SK-N-SH treated with all-trans-retinoic acid at 6 μM for 48 hours (cell line): Measurements from ENCODE around the gene SLAMF8.
A peak's percentile ranks its signal among the peaks of the same experiment; 100 is the strongest.

Experiments used
- ATAC-seq: fragments of 200-7000 bp; cut with Tn5 transposase; 3 replicates; pipeline ENCODE4 v1.9.1; 2020; ENCODE audit warnings: mild to moderate bottlenecking, moderate library complexity
- ARNTL ChIP-seq: fragments of 450-650 bp; formaldehyde crosslinking; IDR thresholded peaks from 2 replicates; pipeline ENCODE4 v1.5.0; 2020; ENCODE audit warnings: low read depth, mild to moderate bottlenecking, moderate library complexity, borderline replicate concordance
- BACH2 ChIP-seq: fragments of 250-450 bp; sonication (Bioruptor Pico); IDR thresholded peaks from 2 replicates; pipeline ENCODE4 v1.9.0; 2021; ENCODE audit warnings: mild to moderate bottlenecking, borderline replicate concordance
- CREB5 ChIP-seq: fragments of 250-450 bp; sonication (Bioruptor Pico); IDR thresholded peaks from 2 replicates; pipeline ENCODE4 v1.5.1; 2020; ENCODE audit warnings: low read depth, mild to moderate bottlenecking, moderate library complexity
- CSDC2 ChIP-seq: fragments of 250-450 bp; sonication (Bioruptor Pico); IDR thresholded peaks from 2 replicates; pipeline ENCODE4 v1.5.0; 2020; ENCODE audit warnings: mild to moderate bottlenecking, moderate library complexity
- ESRRG ChIP-seq: fragments of 250-450 bp; sonication (Bioruptor Pico); IDR thresholded peaks from 2 replicates; pipeline ENCODE4 v1.6.1; 2021; ENCODE audit warnings: mild to moderate bottlenecking
- GLIS3 ChIP-seq: fragments of 250-450 bp; sonication (Bioruptor Pico); IDR thresholded peaks from 2 replicates; pipeline ENCODE4 v1.5.0; 2020; ENCODE audit warnings: mild to moderate bottlenecking, moderate library complexity
- ISL1 ChIP-seq: fragments of 250-450 bp; sonication (Bioruptor Pico); IDR thresholded peaks from 2 replicates; pipeline ENCODE4 v2.1.2; 2022; ENCODE audit warnings: mild to moderate bottlenecking, moderate library complexity
- OSR1 ChIP-seq: fragments of 250-450 bp; sonication (Bioruptor Pico); IDR thresholded peaks from 2 replicates; pipeline ENCODE4 v1.8.0; 2022; ENCODE audit warnings: moderate library complexity, mild to moderate bottlenecking, inconsistent platforms
- PATZ1 ChIP-seq: fragments of 250-450 bp; sonication (Bioruptor Pico); IDR thresholded peaks from 2 replicates; pipeline ENCODE4 v1.8.0; 2020; ENCODE audit warnings: mild to moderate bottlenecking, moderate library complexity, borderline replicate concordance
- PPARA ChIP-seq: fragments of 250-450 bp; sonication (Bioruptor Pico); IDR thresholded peaks from 2 replicates; pipeline ENCODE4 v1.5.0; 2020; ENCODE audit warnings: mild to moderate bottlenecking, borderline replicate concordance
- SNAI2 ChIP-seq: fragments of 250-450 bp; sonication (Bioruptor Pico); IDR thresholded peaks from 2 replicates; pipeline ENCODE4 v1.5.0; 2020; ENCODE audit warnings: mild to moderate bottlenecking, moderate library complexity
- TCF4 ChIP-seq: fragments of 250-450 bp; sonication (Bioruptor Pico); IDR thresholded peaks from 2 replicates; pipeline ENCODE4 v1.8.0; 2021; ENCODE audit warnings: mild to moderate bottlenecking, moderate library complexity, borderline replicate concordance
- TOX ChIP-seq: fragments of 250-450 bp; sonication (Bioruptor Pico); IDR thresholded peaks from 2 replicates; pipeline ENCODE4 v1.8.0; 2021; ENCODE audit warnings: mild to moderate bottlenecking, moderate library complexity, borderline replicate concordance
- TSHZ2 ChIP-seq: fragments of 250-450 bp; sonication (Bioruptor Pico); IDR thresholded peaks from 2 replicates; pipeline ENCODE4 v1.5.0; 2020; ENCODE audit warnings: mild to moderate bottlenecking, moderate library complexity
- ZNF565 ChIP-seq: fragments of 450-650 bp; formaldehyde crosslinking; conservative IDR thresholded peaks from 2 replicates; pipeline ENCODE4 v1.5.0; 2020; ENCODE audit warnings: low read depth, mild to moderate bottlenecking, moderate library complexity
- ZNF70 ChIP-seq: fragments of 450-650 bp; formaldehyde crosslinking; IDR thresholded peaks from 2 replicates; pipeline ENCODE4 v1.5.0; 2020; ENCODE audit warnings: mild to moderate bottlenecking, moderate library complexity
- ZNF8 ChIP-seq: fragments of 450-650 bp; formaldehyde crosslinking; IDR thresholded peaks from 2 replicates; pipeline ENCODE4 v1.5.0; 2020; ENCODE audit warnings: mild to moderate bottlenecking, moderate library complexity

Gene SLAMF8

GRCh38 chr1:159853417-159854115 is 26.9 kb downstream of the SLAMF8 start:
- TF ChIP-seq ISL1 (CRISPR knock-in tag) (no peak), OSR1 (CRISPR knock-in tag) (no peak), PATZ1 (CRISPR knock-in tag) (no peak), TSHZ2 (CRISPR knock-in tag) (no peak), TCF4 (no peak)
- TF ChIP-seq, all 23 proteins: peak for 0
- ATAC-seq = peak; percentile 16

GRCh38 chr1:159854116-159854692 is 27.5 kb downstream of the SLAMF8 start:
- ATAC-seq = peak; percentile 90
- TF ChIP-seq ISL1 (CRISPR knock-in tag) (no peak), ZNF70 (CRISPR knock-in tag) (no peak), CREB5 (CRISPR knock-in tag) (no peak), PATZ1 (CRISPR knock-in tag) (no peak), TCF4 (no peak), CSDC2 (CRISPR knock-in tag) (no peak), ZNF565 (CRISPR knock-in tag) (no peak), ZNF8 (CRISPR knock-in tag) (no peak), BACH2 (no peak), GLIS3 (CRISPR knock-in tag) (no peak), PPARA (CRISPR knock-in tag) (no peak), SNAI2 (no peak), TSHZ2 (CRISPR knock-in tag) (no peak), TOX (CRISPR knock-in tag) (no peak)
- TF ChIP-seq, all 23 proteins: peak for 0

- peak; percentile 93 for ATAC-seq
- TF ChIP-seq PPARA (CRISPR knock-in tag) (no peak), PATZ1 (CRISPR knock-in tag) (no peak), ESRRG (CRISPR knock-in tag) (no peak), CREB5 (CRISPR knock-in tag) (no peak), ZNF8 (CRISPR knock-in tag) (no peak), TSHZ2 (CRISPR knock-in tag) (no peak), GLIS3 (CRISPR knock-in tag) (no peak), TCF4 (no peak), ARNTL (CRISPR knock-in tag) (no peak)
Observed at GRCh38 chr1:159854693-159855192, 28.1 kb downstream of the SLAMF8 start.
